Caco-2 (cell line): ENCODE measurements around the gene C5. TPM values are rescaled to one million over a fixed set of nuclear protein-coding genes. Genes with fewer than 3 reads are reported as not detected.

Experiments used
- BruUV-seq: library from RNA; stranded (reverse); fragments of 400-500 nt; replicated peaks from 2 replicates; lab custom pipeline; 2021; lab: Mats Ljungman, UMichigan
- CTCF ChIA-PET: fragments of 300-600 bp; sonication (Branson Sonifier 250); formaldehyde crosslinking; loops from one replicate; lab custom pipeline; 2022; ENCODE audit warnings: antibody characterized with exemption; lab: Charles Lee
- POLR2A ChIA-PET: fragments of 300-600 bp; sonication (Branson Sonifier 250); formaldehyde crosslinking; loops from one replicate; lab custom pipeline; 2022; ENCODE audit warnings: antibody characterized with exemption; lab: Charles Lee
- DNase-seq, 2 experiments: peaks; one replicate each; pipeline versions ENCODE4 v3.0.0 to v3.0.0-alpha.2; 2020 to 2022
- H3K27me3 ChIP-seq: replicated peaks from 2 replicates; pipeline ENCODE4 v1.6.0; 2011; ENCODE audit warnings: low read length; ENCODE audit not compliant: control insufficient read depth, insufficient read depth
- H3K36me3 ChIP-seq: 2 replicates; pipeline ENCODE4 v1.5.1; 2011; ENCODE audit warnings: low read length; ENCODE audit not compliant: control insufficient read depth, insufficient read depth
- H3K4me1 ChIP-seq: fragments of 250-450 bp; sonication (Bioruptor Pico); 2 replicates; pipeline ENCODE4 v1.5.1; 2020; ENCODE audit warnings: mild to moderate bottlenecking
- H3K4me3 ChIP-seq: 2 replicates; pipeline ENCODE4 v1.5.1; 2011; ENCODE audit warnings: low read depth, mild to moderate bottlenecking, control low read depth, low read length
- H3K9me3 ChIP-seq: fragments of 250-450 bp; sonication (Bioruptor Pico); 2 replicates; pipeline ENCODE4 v1.5.1; 2020; ENCODE audit warnings: mild to moderate bottlenecking, moderate library complexity
- H3K27ac Mint-ChIP-seq: one replicate; pipeline ENCODE4 v1.8.0; 2022; ENCODE audit warnings: mixed read lengths; ENCODE audit not compliant: unreplicated experiment
- H3K27me3 Mint-ChIP-seq: one replicate; pipeline ENCODE4 v1.8.0; 2022; ENCODE audit warnings: mixed read lengths; ENCODE audit not compliant: insufficient read depth, unreplicated experiment
- H3K36me3 Mint-ChIP-seq: one replicate; pipeline ENCODE4 v1.8.0; 2022; ENCODE audit warnings: mild to moderate bottlenecking, mixed read lengths; ENCODE audit not compliant: insufficient read depth, unreplicated experiment
- H3K4me1 Mint-ChIP-seq: one replicate; pipeline ENCODE4 v1.8.0; 2022; ENCODE audit warnings: low read depth, mixed read lengths; ENCODE audit not compliant: unreplicated experiment
- H3K4me3 Mint-ChIP-seq: one replicate; pipeline ENCODE4 v1.8.0; 2022; ENCODE audit warnings: mild to moderate bottlenecking, moderate library complexity, mixed read lengths; ENCODE audit not compliant: unreplicated experiment
- H3K9me3 Mint-ChIP-seq: one replicate; pipeline ENCODE4 v1.8.0; 2022; ENCODE audit warnings: mixed read lengths; ENCODE audit not compliant: unreplicated experiment
- CTCF ChIP-seq, 2 experiments: fragments of 200-600 bp in 1 of 2; IDR thresholded peaks; 1 replicate in 1 of 2; 2 replicates in 1 of 2; pipeline versions ENCODE4 v1.5.1 to v1.8.0; 2011 to 2022; ENCODE audit warnings: antibody characterized with exemption in 1 of 2, control low read depth in 1 of 2, inconsistent platforms in 1 of 2, low read depth in 1 of 2, low read length in 1 of 2, mild to moderate bottlenecking in 1 of 2, moderate library complexity in 1 of 2; ENCODE audit not compliant: insufficient read depth in 1 of 2, severe bottlenecking in 1 of 2, unreplicated experiment in 1 of 2
- intact Hi-C: fragments of 100-400 bp; cut with micrococcal nuclease; formaldehyde crosslinking; loops from one replicate; pipeline ENCODE4 v1.10.0; 2022; ENCODE audit not compliant: unreplicated experiment
- total RNA-seq: library from RNA; stranded (reverse); gene quantifications from 2 replicates; pipeline ENCODE4 v1.2.3, GENCODE V29; 2022

Gene C5
- total RNA-seq, 1 experiment from 2014 or later = 14.9 TPM

GRCh38 chr9:120960001-120960400, 90.1 kb downstream of the C5 start:
- ChIA-PET CTCF (interaction anchor here (0.6 kb wide), 1 partner anchor 40 kb away, joined by 4 read pairs; no protein-coding TSS in a partner anchor), POLR2A (no interaction called here)
- H3K9me3 Mint-ChIP-seq = no peaks in the 10 kb centered on the region
- H3K27me3 Mint-ChIP-seq = no peaks in the 10 kb centered on the region
- no peak for DNase-seq
- no peak overlapping the region for H3K4me3 Mint-ChIP-seq
- Histone ChIP-seq H3K4me1 (no peaks in the 10 kb centered on the region), H3K4me3 (no peak overlapping the region), H3K9me3 (no peaks in the 10 kb centered on the region), H3K36me3 (no peaks in the 10 kb centered on the region), H3K27me3 (no peaks in the 10 kb centered on the region)
- TF ChIP-seq CTCF (IDR thresholded peaks at IDR 0.05; ENCODE audit: insufficient read depth in 1 of 2, low read depth in 1 of 2, low read length in 1 of 2, severe bottlenecking in 1 of 2, unreplicated experiment in 1 of 2) = no peak
- H3K27ac Mint-ChIP-seq = no peak overlapping the region
- intact Hi-C loops = no loop called here
- H3K36me3 Mint-ChIP-seq = no peaks in the 10 kb centered on the region
- BruUV-seq = no TSS peak
- H3K4me1 Mint-ChIP-seq = no peaks in the 10 kb centered on the region

- Histone ChIP-seq H3K27me3 (no peaks in the 10 kb centered on the region), H3K4me3 (no peak overlapping the region), H3K9me3 (no peaks in the 10 kb centered on the region), H3K4me1 (no peaks in the 10 kb centered on the region), H3K36me3 (no peaks in the 10 kb centered on the region)
- no peak for TF ChIP-seq CTCF (IDR thresholded peaks at IDR 0.05; ENCODE audit: insufficient read depth in 1 of 2, low read depth in 1 of 2, low read length in 1 of 2, severe bottlenecking in 1 of 2, unreplicated experiment in 1 of 2)
- no peaks in the 10 kb centered on the region for H3K9me3 Mint-ChIP-seq
- DNase-seq = no peak
- ChIA-PET POLR2A (interaction anchor here (0.5 kb wide), 1 partner anchor 137 kb away, joined by 3 read pairs; no protein-coding TSS in a partner anchor), CTCF (no interaction called here)
- H3K4me3 Mint-ChIP-seq = no peak overlapping the region
- no peak overlapping the region for H3K27ac Mint-ChIP-seq
- H3K36me3 Mint-ChIP-seq = no peaks in the 10 kb centered on the region
- intact Hi-C loops = no loop called here
- no peaks in the 10 kb centered on the region for H3K4me1 Mint-ChIP-seq
- BruUV-seq = no TSS peak
- H3K27me3 Mint-ChIP-seq = no peaks in the 10 kb centered on the region
Measured at GRCh38 chr9:120956862-120957261, 93.2 kb downstream of the C5 start.

GRCh38 chr9:120951960-120952618, 98.0 kb downstream of the C5 start:
- no TSS peak for BruUV-seq
- Histone ChIP-seq H3K4me1 (no peaks in the 10 kb centered on the region), H3K9me3 (no peaks in the 10 kb centered on the region), H3K4me3 (no peak overlapping the region), H3K36me3 (no peaks in the 10 kb centered on the region), H3K27me3 (no peaks in the 10 kb centered on the region)
- intact Hi-C loops = no loop called here
- POLR2A ChIA-PET = no interaction called here
- TF ChIP-seq CTCF (IDR thresholded peaks at IDR 0.05; ENCODE audit: insufficient read depth in 1 of 2, low read depth in 1 of 2, low read length in 1 of 2, severe bottlenecking in 1 of 2, unreplicated experiment in 1 of 2) = no peak
- Mint-ChIP-seq H3K4me1 (no peaks in the 10 kb centered on the region), H3K4me3 (no peak overlapping the region), H3K27me3 (no peaks in the 10 kb centered on the region), H3K27ac (no peak overlapping the region), H3K36me3 (no peaks in the 10 kb centered on the region), H3K9me3 (no peaks in the 10 kb centered on the region)
- DNase-seq = no peak
- CTCF ChIA-PET = no interaction called here
